Measurements from ENCODE around the gene PRKCA. TPM values are rescaled to one million over a fixed set of nuclear protein-coding genes. Genes with fewer than 3 reads are reported as not detected.
A peak's percentile ranks its signal among the peaks of the same experiment; 100 is the strongest.

PRKCA gene
- total RNA-seq, 2 experiments from 2014 or later, result 84.4 to 87.9 TPM

GRCh38 chr17:66562119-66562518, 259.7 kb downstream of the PRKCA start:
- intact Hi-C loops (cut with micrococcal nuclease), result loop anchor here (10.0 kb wide), 1 partner anchor 307 kb away; no protein-coding TSS in a partner anchor
- DNase-seq (no peak), ATAC-seq (no peak)
- POLR2A ChIA-PET, result no interaction called here
- Mint-ChIP-seq H3K4me3 (no peak overlapping the region), H3K36me3 (ENCODE audit: low read depth) (peaks cover 12% of the 10 kb centered on the region), H3K27me3 (no peaks in the 10 kb centered on the region), H3K27ac (no peak overlapping the region), H3K4me1 (ENCODE audit: low read depth) (peaks cover 38% of the 10 kb centered on the region), H3K9me3 (no peaks in the 10 kb centered on the region)
- no peak for TF ChIP-seq CTCF (IDR thresholded peaks at IDR 0.05)
- CTCF ChIA-PET, result no interaction called here

GRCh38 chr17:66564992-66565465, 262.6 kb downstream of the PRKCA start:
- ChIA-PET CTCF (interaction anchor here (0.8 to 2.7 kb wide), 3 partner anchors 35 to 365 kb away, joined by 4 to 22 read pairs (median 4); no protein-coding TSS in a partner anchor), POLR2A (no interaction called here)
- no peak for ATAC-seq
- Mint-ChIP-seq H3K27ac (peak overlapping the region; percentile 66), H3K4me1 (ENCODE audit: low read depth) (peaks cover 35% of the 10 kb centered on the region), H3K4me3 (no peak overlapping the region), H3K27me3 (no peaks in the 10 kb centered on the region), H3K9me3 (peaks cover 1% of the 10 kb centered on the region), H3K36me3 (ENCODE audit: low read depth) (peaks cover 12% of the 10 kb centered on the region)
- intact Hi-C loops (cut with micrococcal nuclease), result loop anchor here (10.0 kb wide), 1 partner anchor 310 kb away; no protein-coding TSS in a partner anchor
- no peak for TF ChIP-seq CTCF (IDR thresholded peaks at IDR 0.05)
- no peak for DNase-seq

- DNase-seq, result peak; percentile 86
- peaks cover 7% of the 10 kb centered on the region for H3K36me3 Mint-ChIP-seq (ENCODE audit: low read depth)
- H3K4me3 Mint-ChIP-seq, result no peak overlapping the region
- ATAC-seq, result peak; percentile 80
- ChIA-PET POLR2A (no interaction called here), CTCF (interaction anchor here (0.6 to 3.1 kb wide), 51 partner anchors 10 to 345 kb away, joined by 3 to 22 read pairs (median 3); no protein-coding TSS in a partner anchor)
- no peaks in the 10 kb centered on the region for H3K27me3 Mint-ChIP-seq
- peaks cover 34% of the 10 kb centered on the region for H3K4me1 Mint-ChIP-seq (ENCODE audit: low read depth)
- TF ChIP-seq CTCF (IDR thresholded peaks at IDR 0.05), result peak; percentile 94
- H3K9me3 Mint-ChIP-seq, result peaks cover 1% of the 10 kb centered on the region
- intact Hi-C loops (cut with micrococcal nuclease), result loop anchor here (10.0 kb wide), 1 partner anchor 313 kb away; no protein-coding TSS in a partner anchor
- H3K27ac Mint-ChIP-seq, result peak overlapping the region; percentile 38
These were observed 265.1 kb downstream of the PRKCA start for GRCh38 chr17:66567234-66568170.

GRCh38 chr17:66569572-66569971, 267.2 kb downstream of the PRKCA start:
- POLR2A ChIA-PET, result no interaction called here
- Mint-ChIP-seq H3K4me1 (ENCODE audit: low read depth) (peaks cover 33% of the 10 kb centered on the region), H3K27me3 (no peaks in the 10 kb centered on the region), H3K36me3 (ENCODE audit: low read depth) (peaks cover 7% of the 10 kb centered on the region), H3K4me3 (no peak overlapping the region), H3K9me3 (peaks cover 1% of the 10 kb centered on the region), H3K27ac (no peak overlapping the region)
- CTCF ChIA-PET, result interaction anchor here (1.1 kb wide), 1 partner anchor 60 kb away, joined by 3 read pairs; no protein-coding TSS in a partner anchor
- ATAC-seq (no peak), DNase-seq (no peak)
- TF ChIP-seq CTCF (IDR thresholded peaks at IDR 0.05), result no peak
- intact Hi-C loops (cut with micrococcal nuclease), result loop anchor here (10.0 kb wide), 1 partner anchor 315 kb away; no protein-coding TSS in a partner anchor
